Hepatocyte (in vitro differentiated cells): ENCODE measurements around the gene PXMP2. TPM values are rescaled to one million over a fixed set of nuclear protein-coding genes. Genes with fewer than 3 reads are reported as not detected.

Source experiments
- DNase-seq: peaks from one replicate; pipeline ENCODE4 v3.0.0-alpha.2; 2016; ENCODE audit warnings: low spot score
- H2AFZ ChIP-seq: fragments of 200-600 bp; sonication (generic); 2 replicates; pipeline ENCODE4 v1.6.0; 2016; ENCODE audit warnings: antibody characterized with exemption, mild to moderate bottlenecking
- H3K27ac ChIP-seq: fragments of 200-600 bp; sonication (generic); 2 replicates; pipeline ENCODE4 v1.5.1; 2016; ENCODE audit warnings: mild to moderate bottlenecking
- H3K27me3 ChIP-seq: fragments of 200-600 bp; sonication (generic); 2 replicates; pipeline ENCODE4 v1.6.1; 2016
- H3K36me3 ChIP-seq: fragments of 200-600 bp; sonication (generic); replicated peaks from 2 replicates; pipeline ENCODE4 v1.5.1; 2016; ENCODE audit warnings: low read depth; ENCODE audit not compliant: insufficient read depth
- H3K4me1 ChIP-seq: fragments of 200-600 bp; sonication (generic); 2 replicates; pipeline ENCODE4 v1.5.1; 2016; ENCODE audit warnings: mild to moderate bottlenecking, moderate library complexity; ENCODE audit not compliant: insufficient read depth
- H3K4me2 ChIP-seq: fragments of 200-600 bp; sonication (generic); 2 replicates; pipeline ENCODE4 v1.6.0; 2016
- H3K4me3 ChIP-seq: fragments of 200-600 bp; sonication (generic); 2 replicates; pipeline ENCODE4 v1.5.1; 2016; ENCODE audit warnings: mild to moderate bottlenecking
- H3K79me2 ChIP-seq: fragments of 200-600 bp; sonication (generic); 2 replicates; pipeline ENCODE4 v1.6.0; 2017; ENCODE audit warnings: mild to moderate bottlenecking
- H3K9me2 ChIP-seq: fragments of 200-600 bp; sonication (generic); replicated peaks from 2 replicates; pipeline ENCODE4 v1.6.0; 2017; ENCODE audit warnings: mild to moderate bottlenecking; ENCODE audit not compliant: insufficient read depth
- H3K9me3 ChIP-seq: fragments of 200-600 bp; sonication (generic); 2 replicates; pipeline ENCODE4 v1.5.1; 2016; ENCODE audit warnings: low read depth, mild to moderate bottlenecking
- H4K20me1 ChIP-seq: fragments of 200-600 bp; sonication (generic); 2 replicates; pipeline ENCODE4 v1.6.0; 2016; ENCODE audit warnings: mild to moderate bottlenecking; ENCODE audit not compliant: insufficient read depth, poor library complexity, severe bottlenecking
- EZH2 ChIP-seq: fragments of 200-600 bp; sonication (generic); IDR thresholded peaks from 2 replicates; pipeline ENCODE4 v1.6.1; 2016; ENCODE audit warnings: antibody characterized with exemption, mild to moderate bottlenecking, borderline replicate concordance
- EZH2phosphoT487 ChIP-seq: fragments of 200-600 bp; sonication (generic); IDR thresholded peaks from one replicate; pipeline ENCODE4 v1.6.1; 2018; ENCODE audit warnings: antibody characterized with exemption, mild to moderate bottlenecking, low read depth, moderate library complexity; ENCODE audit not compliant: unreplicated experiment, severe bottlenecking
- WGBS: methylation state at CpG from one replicate; pipeline ENCODE4 v1.1.6; 2016; ENCODE audit warnings: low lambda C conversion rate; ENCODE audit errors: missing lambda C conversion rate; 5-methylcytosine and 5-hydroxymethylcytosine counted together
- polyA plus RNA-seq: library from polyadenylated mRNA; unstranded; fragments of >200 nt; fragmentation: Nextera tagmentation; extraction: Ambion mirVana; gene quantifications from 2 replicates; pipeline ENCODE4 v1.2.1, GENCODE V29; 2016
- total RNA-seq: library from RNA; depleted of rRNA; stranded (reverse); fragments of >200 nt; gene quantifications from 2 replicates; pipeline ENCODE4 v1.2.3, GENCODE V29; 2014
- TF ChIP-seq, protein P1 (sequence below): fragments of 200-600 bp; sonication (generic); IDR thresholded peaks from 2 replicates; pipeline ENCODE4 v1.5.1; 2016; ENCODE audit warnings: antibody characterized with exemption, mild to moderate bottlenecking; ENCODE audit not compliant: poor library complexity

PXMP2 gene
- total and polyA plus RNA-seq, 2 experiments from 2014 or later = 61.8 to 82.7 TPM

DNA sequence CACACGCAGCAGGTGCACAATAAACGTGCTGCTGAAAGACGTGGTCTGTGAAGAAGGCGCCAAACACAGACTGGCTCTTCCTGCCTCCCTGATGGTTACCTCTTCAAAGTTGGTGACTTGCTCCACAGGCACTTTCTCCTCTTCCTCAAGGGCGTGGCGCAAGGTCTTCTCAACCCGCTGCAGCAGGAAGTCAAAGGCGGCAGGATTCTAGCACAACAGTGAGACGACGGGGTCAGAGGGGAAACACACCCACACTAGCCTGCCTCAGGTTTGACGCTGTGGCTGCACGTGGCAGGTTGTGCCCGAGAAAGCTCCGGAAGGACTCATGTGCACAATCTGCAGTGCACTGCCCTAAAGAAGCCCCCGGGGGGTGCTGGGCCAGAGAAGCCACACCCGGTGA, 15.3 kb upstream of the PXMP2 start:
- no peak overlapping the region for H3K4me3 ChIP-seq
- 94% methylated on average over 16 of the region's 16 CpGs for WGBS
- H3K36me3 ChIP-seq = no peaks in the 10 kb centered on the region
- H3K4me2 ChIP-seq = no peak overlapping the region
- no peak overlapping the region for H2AFZ ChIP-seq
- no peak overlapping the region for H3K27ac ChIP-seq
- no peak for DNase-seq
- H3K27me3 ChIP-seq = no peaks in the 10 kb centered on the region
- H3K9me3 ChIP-seq = no peaks in the 10 kb centered on the region
- no peaks in the 10 kb centered on the region for H3K9me2 ChIP-seq
- TF ChIP-seq EZH2 (no peak), EZH2phosphoT487 (no peak)
- TF ChIP-seq, protein P1, sequence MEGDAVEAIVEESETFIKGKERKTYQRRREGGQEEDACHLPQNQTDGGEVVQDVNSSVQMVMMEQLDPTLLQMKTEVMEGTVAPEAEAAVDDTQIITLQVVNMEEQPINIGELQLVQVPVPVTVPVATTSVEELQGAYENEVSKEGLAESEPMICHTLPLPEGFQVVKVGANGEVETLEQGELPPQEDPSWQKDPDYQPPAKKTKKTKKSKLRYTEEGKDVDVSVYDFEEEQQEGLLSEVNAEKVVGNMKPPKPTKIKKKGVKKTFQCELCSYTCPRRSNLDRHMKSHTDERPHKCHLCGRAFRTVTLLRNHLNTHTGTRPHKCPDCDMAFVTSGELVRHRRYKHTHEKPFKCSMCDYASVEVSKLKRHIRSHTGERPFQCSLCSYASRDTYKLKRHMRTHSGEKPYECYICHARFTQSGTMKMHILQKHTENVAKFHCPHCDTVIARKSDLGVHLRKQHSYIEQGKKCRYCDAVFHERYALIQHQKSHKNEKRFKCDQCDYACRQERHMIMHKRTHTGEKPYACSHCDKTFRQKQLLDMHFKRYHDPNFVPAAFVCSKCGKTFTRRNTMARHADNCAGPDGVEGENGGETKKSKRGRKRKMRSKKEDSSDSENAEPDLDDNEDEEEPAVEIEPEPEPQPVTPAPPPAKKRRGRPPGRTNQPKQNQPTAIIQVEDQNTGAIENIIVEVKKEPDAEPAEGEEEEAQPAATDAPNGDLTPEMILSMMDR = no peak
- no peaks in the 10 kb centered on the region for H4K20me1 ChIP-seq
- H3K79me2 ChIP-seq = no peaks in the 10 kb centered on the region
- H3K4me1 ChIP-seq = no peaks in the 10 kb centered on the region

- 97% methylated on average over 12 of the region's 12 CpGs for WGBS
- H3K27me3 ChIP-seq = no peaks in the 10 kb centered on the region
- TF ChIP-seq EZH2 (no peak), EZH2phosphoT487 (no peak)
- TF ChIP-seq, protein P1 = no peak
- no peaks in the 10 kb centered on the region for H3K4me1 ChIP-seq
- no peaks in the 10 kb centered on the region for H3K9me2 ChIP-seq
- no peak overlapping the region for H3K4me3 ChIP-seq
- H3K27ac ChIP-seq = no peak overlapping the region
- no peak for DNase-seq
- no peak overlapping the region for H2AFZ ChIP-seq
- H3K4me2 ChIP-seq = no peak overlapping the region
- H3K79me2 ChIP-seq = no peaks in the 10 kb centered on the region
- H4K20me1 ChIP-seq = no peaks in the 10 kb centered on the region
- no peaks in the 10 kb centered on the region for H3K36me3 ChIP-seq
- no peaks in the 10 kb centered on the region for H3K9me3 ChIP-seq
These were observed 14.7 kb upstream of the PXMP2 start for GRCh38 chr12:132672678-132673077.

- Histone ChIP-seq H3K79me2 (peaks cover 3% of the 10 kb centered on the region), H3K9me3 (no peaks in the 10 kb centered on the region), H2AFZ (no peak overlapping the region), H3K4me3 (no peak overlapping the region), H3K4me1 (no peaks in the 10 kb centered on the region), H3K27me3 (no peaks in the 10 kb centered on the region), H3K9me2 (no peaks in the 10 kb centered on the region), H4K20me1 (no peaks in the 10 kb centered on the region), H3K27ac (no peak overlapping the region), H3K36me3 (no peaks in the 10 kb centered on the region), H3K4me2 (no peak overlapping the region)
- 97% methylated on average over 27 of the region's 27 CpGs for WGBS
- no peak for DNase-seq
- TF ChIP-seq, protein P1 = no peak
- no peak for TF ChIP-seq EZH2
- no peak for TF ChIP-seq EZH2phosphoT487
These were observed 13.9 kb upstream of the PXMP2 start for GRCh38 chr12:132673288-132674179.
